ENCODE measurements around the gene DNAI7. TPM values are rescaled to one million over a fixed set of nuclear protein-coding genes. Genes with fewer than 3 reads are reported as not detected.

The DNAI7 gene
- polyA plus RNA-seq, 2 of the 4 experiments (the other 2 are of a cell fraction): 0.36 to 0.43 TPM

DNA sequence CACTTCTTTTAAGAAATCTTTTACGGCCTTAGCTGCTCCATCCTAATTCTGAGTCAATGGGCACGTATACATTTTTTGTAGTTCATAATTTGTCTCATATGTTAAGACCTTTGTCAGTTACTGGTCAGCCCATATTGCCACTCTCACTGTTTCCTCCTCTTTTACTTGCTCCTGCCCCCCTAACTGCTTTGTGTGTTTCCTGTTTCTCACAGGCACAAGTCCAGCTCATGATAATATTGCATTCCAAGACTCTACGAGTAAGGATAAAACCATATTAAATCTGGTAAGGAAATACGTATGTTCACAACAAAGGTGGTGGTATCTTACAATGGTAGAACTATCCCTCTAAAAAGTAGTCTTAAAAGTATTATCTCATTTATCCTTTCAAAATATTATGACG lies 111.7 kb downstream of the DNAI7 start:
- Histone ChIP-seq H3K4me1 (no peaks in the 10 kb centered on the region), H3K9me3 (no peaks in the 10 kb centered on the region), H3K4me3 (no peak overlapping the region), H3K27ac (no peak overlapping the region), H3K4me2 (no peak overlapping the region)
- ChIA-PET CTCF (no interaction called here), POLR2A (no interaction called here)
- TF ChIP-seq FOSL2 (IDR thresholded peaks at IDR 0.05): no peak
- no peak for TF ChIP-seq FOSL2 (CRISPR knock-in tag; IDR thresholded peaks at IDR 0.05)
- no peak for TF ChIP-seq ESRRA (IDR thresholded peaks at IDR 0.05; ENCODE audit: borderline replicate concordance, low read length)
- no peak for TF ChIP-seq POLR2A (IDR thresholded peaks at IDR 0.05; ENCODE audit: low read length)
- no peak for TF ChIP-seq PHF8 (IDR thresholded peaks at IDR 0.05; ENCODE audit: borderline replicate concordance, low read depth)
- TF ChIP-seq JUNB (IDR thresholded peaks at IDR 0.05): no peak
- TF ChIP-seq KDM1A (IDR thresholded peaks at IDR 0.05; ENCODE audit: low read depth): no peak
- TF ChIP-seq, protein P1, sequence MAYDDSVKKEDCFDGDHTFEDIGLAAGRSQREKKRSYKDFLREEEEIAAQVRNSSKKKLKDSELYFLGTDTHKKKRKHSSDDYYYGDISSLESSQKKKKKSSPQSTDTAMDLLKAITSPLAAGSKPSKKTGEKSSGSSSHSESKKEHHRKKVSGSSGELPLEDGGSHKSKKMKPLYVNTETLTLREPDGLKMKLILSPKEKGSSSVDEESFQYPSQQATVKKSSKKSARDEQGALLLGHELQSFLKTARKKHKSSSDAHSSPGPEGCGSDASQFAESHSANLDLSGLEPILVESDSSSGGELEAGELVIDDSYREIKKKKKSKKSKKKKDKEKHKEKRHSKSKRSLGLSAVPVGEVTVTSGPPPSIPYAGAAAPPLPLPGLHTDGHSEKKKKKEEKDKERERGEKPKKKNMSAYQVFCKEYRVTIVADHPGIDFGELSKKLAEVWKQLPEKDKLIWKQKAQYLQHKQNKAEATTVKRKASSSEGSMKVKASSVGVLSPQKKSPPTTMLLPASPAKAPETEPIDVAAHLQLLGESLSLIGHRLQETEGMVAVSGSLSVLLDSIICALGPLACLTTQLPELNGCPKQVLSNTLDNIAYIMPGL (CRISPR knock-in tag; IDR thresholded peaks at IDR 0.05; ENCODE audit: borderline replicate concordance): no peak
- TF ChIP-seq, protein P2, sequence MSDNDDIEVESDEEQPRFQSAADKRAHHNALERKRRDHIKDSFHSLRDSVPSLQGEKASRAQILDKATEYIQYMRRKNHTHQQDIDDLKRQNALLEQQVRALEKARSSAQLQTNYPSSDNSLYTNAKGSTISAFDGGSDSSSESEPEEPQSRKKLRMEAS (IDR thresholded peaks at IDR 0.05): no peak
- TF ChIP-seq, protein P3, sequence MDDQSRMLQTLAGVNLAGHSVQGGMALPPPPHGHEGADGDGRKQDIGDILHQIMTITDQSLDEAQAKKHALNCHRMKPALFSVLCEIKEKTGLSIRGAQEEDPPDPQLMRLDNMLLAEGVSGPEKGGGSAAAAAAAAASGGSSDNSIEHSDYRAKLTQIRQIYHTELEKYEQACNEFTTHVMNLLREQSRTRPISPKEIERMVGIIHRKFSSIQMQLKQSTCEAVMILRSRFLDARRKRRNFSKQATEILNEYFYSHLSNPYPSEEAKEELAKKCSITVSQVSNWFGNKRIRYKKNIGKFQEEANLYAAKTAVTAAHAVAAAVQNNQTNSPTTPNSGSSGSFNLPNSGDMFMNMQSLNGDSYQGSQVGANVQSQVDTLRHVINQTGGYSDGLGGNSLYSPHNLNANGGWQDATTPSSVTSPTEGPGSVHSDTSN (IDR thresholded peaks at IDR 0.05): no peak
- TF ChIP-seq, protein P4, sequence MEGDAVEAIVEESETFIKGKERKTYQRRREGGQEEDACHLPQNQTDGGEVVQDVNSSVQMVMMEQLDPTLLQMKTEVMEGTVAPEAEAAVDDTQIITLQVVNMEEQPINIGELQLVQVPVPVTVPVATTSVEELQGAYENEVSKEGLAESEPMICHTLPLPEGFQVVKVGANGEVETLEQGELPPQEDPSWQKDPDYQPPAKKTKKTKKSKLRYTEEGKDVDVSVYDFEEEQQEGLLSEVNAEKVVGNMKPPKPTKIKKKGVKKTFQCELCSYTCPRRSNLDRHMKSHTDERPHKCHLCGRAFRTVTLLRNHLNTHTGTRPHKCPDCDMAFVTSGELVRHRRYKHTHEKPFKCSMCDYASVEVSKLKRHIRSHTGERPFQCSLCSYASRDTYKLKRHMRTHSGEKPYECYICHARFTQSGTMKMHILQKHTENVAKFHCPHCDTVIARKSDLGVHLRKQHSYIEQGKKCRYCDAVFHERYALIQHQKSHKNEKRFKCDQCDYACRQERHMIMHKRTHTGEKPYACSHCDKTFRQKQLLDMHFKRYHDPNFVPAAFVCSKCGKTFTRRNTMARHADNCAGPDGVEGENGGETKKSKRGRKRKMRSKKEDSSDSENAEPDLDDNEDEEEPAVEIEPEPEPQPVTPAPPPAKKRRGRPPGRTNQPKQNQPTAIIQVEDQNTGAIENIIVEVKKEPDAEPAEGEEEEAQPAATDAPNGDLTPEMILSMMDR (IDR thresholded peaks at IDR 0.05): no peak
- TF ChIP-seq TFCP2L1 (CRISPR knock-in tag; IDR thresholded peaks at IDR 0.05): no peak
- no peak for TF ChIP-seq MYC (IDR thresholded peaks at IDR 0.05; ENCODE audit: borderline replicate concordance, low read length)
- no peak for ATAC-seq
- FAIRE-seq: no peak
- no peak for DNase-seq (ENCODE audit: low read depth in 1 of 2, low spot score in 1 of 2)
- WGBS (ENCODE audit: missing lambda C conversion rate): 72% methylated on average over 5 of the region's 5 CpGs

DNA sequence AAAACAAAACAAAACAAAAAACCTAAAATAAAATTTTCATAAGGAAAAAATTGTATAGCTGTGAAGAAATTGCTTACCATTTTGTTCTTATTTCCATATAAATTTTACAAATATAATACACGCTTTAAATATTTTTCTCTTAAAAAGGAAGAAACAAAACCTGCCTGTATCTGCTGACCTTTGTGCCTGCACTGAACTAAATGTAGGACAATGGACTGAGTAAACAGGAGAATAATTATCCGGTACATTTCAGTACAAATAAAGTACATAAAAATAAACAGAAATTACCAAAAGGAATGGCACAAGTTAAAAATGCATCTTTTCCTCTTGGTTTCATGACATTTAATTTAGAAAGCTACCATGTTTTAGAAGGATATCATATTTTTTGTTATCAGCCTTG lies 112.3 kb downstream of the DNAI7 start:
- no peak for ATAC-seq
- H3K27ac ChIP-seq: no peak overlapping the region
- H3K9me3 ChIP-seq: no peaks in the 10 kb centered on the region
- ChIA-PET CTCF (no interaction called here), POLR2A (no interaction called here)
- no peaks in the 10 kb centered on the region for H3K4me1 ChIP-seq
- WGBS (ENCODE audit: missing lambda C conversion rate): 66% methylated on average over 2 of the region's 2 CpGs
- no peak overlapping the region for H3K4me2 ChIP-seq
- H3K4me3 ChIP-seq: no peak overlapping the region
- no peak for FAIRE-seq
- no peak for DNase-seq (ENCODE audit: low read depth in 1 of 2, low spot score in 1 of 2)
- TF ChIP-seq RCOR1 (IDR thresholded peaks at IDR 0.05; ENCODE audit: low read depth, low read length): no peak
- TF ChIP-seq, protein P1 (CRISPR knock-in tag; IDR thresholded peaks at IDR 0.05; ENCODE audit: borderline replicate concordance): no peak
- TF ChIP-seq, protein P2 (IDR thresholded peaks at IDR 0.05): no peak
- TF ChIP-seq ZSCAN20 (CRISPR knock-in tag; IDR thresholded peaks at IDR 0.05): no peak
- TF ChIP-seq NPAS2 (CRISPR knock-in tag; IDR thresholded peaks at IDR 0.05; ENCODE audit: borderline replicate concordance): no peak
- TF ChIP-seq, protein P5, sequence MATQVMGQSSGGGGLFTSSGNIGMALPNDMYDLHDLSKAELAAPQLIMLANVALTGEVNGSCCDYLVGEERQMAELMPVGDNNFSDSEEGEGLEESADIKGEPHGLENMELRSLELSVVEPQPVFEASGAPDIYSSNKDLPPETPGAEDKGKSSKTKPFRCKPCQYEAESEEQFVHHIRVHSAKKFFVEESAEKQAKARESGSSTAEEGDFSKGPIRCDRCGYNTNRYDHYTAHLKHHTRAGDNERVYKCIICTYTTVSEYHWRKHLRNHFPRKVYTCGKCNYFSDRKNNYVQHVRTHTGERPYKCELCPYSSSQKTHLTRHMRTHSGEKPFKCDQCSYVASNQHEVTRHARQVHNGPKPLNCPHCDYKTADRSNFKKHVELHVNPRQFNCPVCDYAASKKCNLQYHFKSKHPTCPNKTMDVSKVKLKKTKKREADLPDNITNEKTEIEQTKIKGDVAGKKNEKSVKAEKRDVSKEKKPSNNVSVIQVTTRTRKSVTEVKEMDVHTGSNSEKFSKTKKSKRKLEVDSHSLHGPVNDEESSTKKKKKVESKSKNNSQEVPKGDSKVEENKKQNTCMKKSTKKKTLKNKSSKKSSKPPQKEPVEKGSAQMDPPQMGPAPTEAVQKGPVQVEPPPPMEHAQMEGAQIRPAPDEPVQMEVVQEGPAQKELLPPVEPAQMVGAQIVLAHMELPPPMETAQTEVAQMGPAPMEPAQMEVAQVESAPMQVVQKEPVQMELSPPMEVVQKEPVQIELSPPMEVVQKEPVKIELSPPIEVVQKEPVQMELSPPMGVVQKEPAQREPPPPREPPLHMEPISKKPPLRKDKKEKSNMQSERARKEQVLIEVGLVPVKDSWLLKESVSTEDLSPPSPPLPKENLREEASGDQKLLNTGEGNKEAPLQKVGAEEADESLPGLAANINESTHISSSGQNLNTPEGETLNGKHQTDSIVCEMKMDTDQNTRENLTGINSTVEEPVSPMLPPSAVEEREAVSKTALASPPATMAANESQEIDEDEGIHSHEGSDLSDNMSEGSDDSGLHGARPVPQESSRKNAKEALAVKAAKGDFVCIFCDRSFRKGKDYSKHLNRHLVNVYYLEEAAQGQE (IDR thresholded peaks at IDR 0.05): no peak
- no peak for TF ChIP-seq RFX5 (IDR thresholded peaks at IDR 0.05)
- TF ChIP-seq ZC3H11A (IDR thresholded peaks at IDR 0.05): no peak
- no peak for TF ChIP-seq HDAC2 (IDR thresholded peaks at IDR 0.05)
- TF ChIP-seq MAFK (IDR thresholded peaks at IDR 0.05; ENCODE audit: partially characterized antibody): no peak
- TF ChIP-seq HEYL (CRISPR knock-in tag; IDR thresholded peaks at IDR 0.05): no peak
- TF ChIP-seq POLR2A (IDR thresholded peaks at IDR 0.05; ENCODE audit: low read length): no peak
- TF ChIP-seq NFE2L2 (conservative IDR thresholded peaks at IDR 0.05; ENCODE audit: low read length): no peak
- no peak for TF ChIP-seq HOXB13 (CRISPR knock-in tag; IDR thresholded peaks at IDR 0.05; ENCODE audit: low read depth)
- TF ChIP-seq, protein P6, sequence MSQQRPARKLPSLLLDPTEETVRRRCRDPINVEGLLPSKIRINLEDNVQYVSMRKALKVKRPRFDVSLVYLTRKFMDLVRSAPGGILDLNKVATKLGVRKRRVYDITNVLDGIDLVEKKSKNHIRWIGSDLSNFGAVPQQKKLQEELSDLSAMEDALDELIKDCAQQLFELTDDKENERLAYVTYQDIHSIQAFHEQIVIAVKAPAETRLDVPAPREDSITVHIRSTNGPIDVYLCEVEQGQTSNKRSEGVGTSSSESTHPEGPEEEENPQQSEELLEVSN (IDR thresholded peaks at IDR 0.05; ENCODE audit: borderline replicate concordance, low read depth): no peak
- TF ChIP-seq SMC3 (IDR thresholded peaks at IDR 0.05): no peak

Data from A549 (cell line).